CD4-positive, alpha-beta T cell treated with Interleukin-21 for 1 hour (primary cell): ENCODE data around the gene C3AR1.
"Not testable (repeated sequence)": the region's sequence is repeated elsewhere in the genome, so short reads cannot be mapped to it uniquely, and the experiment has no call there.

ENCODE experiments used
- DNase-seq: peaks from one replicate; pipeline ENCODE4 v3.0.0-alpha.2; 2020

The C3AR1 gene

DNA sequence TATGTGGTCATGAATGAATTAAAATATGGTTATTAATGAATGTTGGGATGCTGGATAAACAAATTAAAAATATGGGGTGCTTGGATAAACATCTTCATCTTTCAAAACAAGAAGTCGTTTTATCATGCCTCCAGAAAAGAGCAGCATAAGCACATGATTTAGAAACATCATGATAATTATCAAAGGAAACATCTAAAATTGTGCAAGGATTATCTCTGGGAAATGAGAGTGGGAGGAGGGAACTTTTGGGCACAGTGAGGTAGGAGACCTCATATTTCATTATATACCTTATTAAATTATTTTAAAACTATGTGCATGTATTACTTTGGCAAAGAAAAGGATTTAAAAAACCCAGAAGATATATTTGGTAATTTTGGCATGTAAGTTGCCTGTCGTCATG is 8.9 kb downstream of the C3AR1 start:
- no peak for DNase-seq

GRCh38 chr12:8054816-8055215 is 11.3 kb downstream of the C3AR1 start:
- DNase-seq: no peak

DNA sequence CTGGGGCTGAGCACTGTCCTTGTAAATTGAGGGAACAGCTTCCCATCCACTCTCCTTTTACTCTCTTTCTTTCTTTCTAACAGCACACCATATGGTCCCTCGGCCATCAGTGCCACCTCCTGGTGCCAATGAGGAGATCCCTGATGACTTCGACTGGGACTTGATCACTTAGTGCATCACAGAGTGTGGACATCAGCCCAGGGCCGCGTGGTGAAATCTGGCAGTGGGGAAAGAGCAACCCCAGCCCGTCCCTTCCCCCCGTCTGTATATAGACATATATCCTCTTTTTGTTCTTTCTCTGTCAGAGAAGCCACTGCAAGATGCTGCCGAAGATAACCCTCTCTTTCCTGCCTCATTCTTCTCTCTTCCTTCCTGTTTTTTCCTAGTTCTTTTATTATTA is 13.5 kb downstream of the C3AR1 start:
- no peak for DNase-seq

DNA sequence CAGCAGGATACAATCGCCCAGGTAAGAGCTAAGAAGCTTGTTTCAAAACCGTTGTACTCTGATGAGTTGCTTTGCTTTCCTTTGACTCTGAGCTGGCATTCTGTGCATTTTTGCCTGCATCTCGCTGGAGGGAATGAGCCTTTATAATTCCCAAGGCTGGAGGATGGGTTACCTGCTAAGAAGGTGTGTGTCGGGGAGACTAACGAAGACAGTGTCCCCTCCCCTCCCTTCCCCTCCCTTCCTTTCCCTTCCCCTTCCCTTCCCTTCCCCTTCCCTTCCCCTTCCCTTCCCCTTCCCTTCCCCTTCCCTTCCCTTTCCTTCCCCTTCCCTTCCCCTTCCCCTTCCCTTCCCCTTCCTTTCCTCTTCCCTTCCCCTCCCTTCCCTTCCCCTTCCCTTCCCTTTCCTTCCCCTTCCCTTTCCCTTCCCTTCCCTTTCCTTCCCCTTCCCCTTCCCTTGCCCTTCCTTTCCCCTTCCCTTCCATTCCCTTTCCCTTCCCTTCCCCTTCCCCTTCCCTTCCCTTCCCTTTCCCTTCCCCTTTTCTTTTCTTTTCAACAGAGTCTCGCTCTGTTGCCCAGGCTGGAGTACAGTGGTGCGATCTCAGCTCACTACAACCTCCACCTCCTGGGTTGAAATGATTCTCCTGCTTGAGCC is 15.4 kb downstream of the C3AR1 start:
- DNase-seq: no peak

GRCh38 chr12:8048906-8049305 is 17.3 kb downstream of the C3AR1 start:
- no peak for DNase-seq

DNA sequence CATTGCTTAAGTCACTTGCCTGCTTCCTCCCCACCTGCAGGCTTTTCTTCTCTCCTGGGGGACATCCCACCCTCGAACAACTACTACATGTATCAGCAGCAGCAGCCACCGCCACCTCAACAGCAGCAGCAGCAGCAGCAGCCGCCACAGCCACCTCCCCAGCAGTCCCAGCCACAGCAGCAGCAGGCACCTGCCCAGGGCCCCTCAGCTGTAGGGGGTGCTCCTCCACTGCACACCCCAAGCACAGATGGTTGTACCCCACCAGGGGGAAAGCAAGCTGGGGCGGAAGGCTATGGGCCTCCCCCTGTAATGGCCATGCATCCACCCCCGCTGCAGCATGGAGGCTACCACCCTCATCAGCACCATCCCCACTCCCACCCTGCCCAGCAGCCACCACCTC is 18.3 kb downstream of the C3AR1 start:
- no peak for DNase-seq

- DNase-seq: peak; percentile 82
These were observed 19.9 kb downstream of the C3AR1 start for GRCh38 chr12:8045952-8046944.

- DNase-seq: no peak
These were observed 25.4 kb downstream of the C3AR1 start for GRCh38 chr12:8040791-8041190.

DNA sequence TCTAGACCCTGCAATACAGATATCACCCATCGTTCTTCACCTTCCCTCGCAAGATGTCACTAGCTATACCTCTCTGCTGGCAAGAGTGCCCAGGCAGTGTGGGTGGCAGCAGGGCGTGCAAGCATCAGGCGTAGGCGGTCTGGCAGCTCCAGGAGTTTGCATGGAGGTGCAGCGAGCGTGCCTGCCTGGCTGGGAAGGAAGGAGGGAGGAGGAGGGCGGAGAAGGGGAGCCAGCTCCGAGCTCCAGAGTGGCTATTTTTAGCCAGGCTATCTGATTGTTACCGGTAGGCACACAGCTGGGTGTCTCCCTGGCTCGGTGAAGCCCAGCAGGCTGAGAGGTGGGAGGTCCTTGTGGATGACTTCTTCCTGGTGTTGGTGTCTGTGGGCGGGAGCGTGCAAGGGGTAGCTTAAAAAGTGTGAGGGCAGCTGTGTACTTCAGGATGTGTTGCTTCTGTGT is 27.5 kb downstream of the C3AR1 start:
- peak; percentile 39 for DNase-seq

DNA sequence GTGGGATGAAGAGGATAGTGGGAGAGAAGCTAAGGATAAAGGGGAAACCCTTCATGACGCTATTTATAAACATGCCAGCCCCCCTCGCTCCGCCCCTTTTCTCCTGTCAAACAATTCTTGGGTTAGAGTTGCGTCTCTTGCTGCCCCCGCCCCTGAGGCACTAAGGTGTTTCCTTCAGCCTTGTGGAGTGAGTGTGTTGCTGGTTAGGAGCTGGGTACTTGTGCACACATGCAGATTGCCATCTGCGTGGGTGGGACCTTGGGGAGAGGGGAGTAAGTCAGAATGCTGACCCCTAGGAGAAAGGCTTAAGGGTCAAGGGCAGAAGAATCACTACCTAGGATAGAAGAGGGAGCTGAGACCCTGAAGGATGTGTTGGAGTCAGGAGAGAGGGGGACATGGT is 28.2 kb downstream of the C3AR1 start:
- no peak for DNase-seq

DNA sequence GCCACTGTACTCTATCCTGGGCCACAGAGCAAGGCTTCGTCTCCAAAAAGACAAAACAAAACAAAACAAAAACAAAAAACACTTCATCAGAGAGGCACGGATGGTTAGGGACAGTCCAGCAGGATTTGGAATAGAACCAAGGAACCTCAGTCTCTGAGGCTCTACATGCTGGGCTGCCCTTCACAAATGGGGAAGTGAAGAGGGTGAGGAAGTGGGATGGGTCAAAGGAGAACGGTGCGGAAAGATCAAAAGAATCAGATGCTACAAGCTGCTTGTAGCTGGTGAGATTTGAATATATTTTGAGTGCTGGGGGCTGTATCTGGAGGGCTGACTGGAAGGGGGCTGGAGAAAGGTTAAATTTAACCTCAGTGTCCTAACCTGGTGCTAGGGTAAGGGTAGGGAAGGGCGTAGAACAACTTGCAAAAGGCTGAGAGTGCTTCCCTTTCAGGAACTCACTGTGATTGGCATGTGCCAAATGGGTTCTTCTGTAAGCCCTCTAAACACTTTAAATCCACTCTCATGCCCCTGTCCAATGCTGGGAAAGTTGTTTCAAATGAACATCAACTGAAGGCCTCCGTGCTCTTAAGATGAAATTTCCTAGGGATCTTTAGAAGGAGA is 29.0 kb downstream of the C3AR1 start:
- DNase-seq: peak; percentile 29

GRCh38 chr12:8036346-8036745 is 29.8 kb downstream of the C3AR1 start:
- DNase-seq: no peak

DNA sequence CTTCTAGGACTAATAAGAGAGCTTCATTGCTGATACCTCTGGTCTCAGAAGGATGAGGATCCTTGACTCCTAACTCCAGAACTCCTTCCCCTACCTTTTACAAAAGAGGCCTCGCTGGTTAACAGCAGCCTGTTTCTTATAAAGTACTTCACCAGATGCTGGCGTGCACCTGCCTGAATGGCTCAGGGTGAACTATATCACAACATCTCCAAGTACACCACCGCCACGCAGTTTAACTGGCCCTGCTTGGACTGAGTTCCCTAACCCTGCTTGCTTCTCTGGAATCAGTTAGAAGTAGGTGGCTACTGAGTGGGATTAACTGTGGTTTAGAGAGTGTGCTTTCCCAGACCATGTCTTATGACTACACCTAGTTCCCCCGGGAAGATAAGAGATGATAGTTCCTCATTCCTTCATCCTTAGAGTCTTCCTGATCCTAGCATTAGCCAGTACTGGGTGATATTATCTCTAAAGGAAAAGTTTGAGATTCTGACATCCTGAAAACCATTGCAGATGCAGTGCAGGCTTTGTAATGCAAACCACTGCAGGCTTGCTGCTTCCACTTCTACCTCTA is 30.6 kb downstream of the C3AR1 start:
- DNase-seq: no peak

DNA sequence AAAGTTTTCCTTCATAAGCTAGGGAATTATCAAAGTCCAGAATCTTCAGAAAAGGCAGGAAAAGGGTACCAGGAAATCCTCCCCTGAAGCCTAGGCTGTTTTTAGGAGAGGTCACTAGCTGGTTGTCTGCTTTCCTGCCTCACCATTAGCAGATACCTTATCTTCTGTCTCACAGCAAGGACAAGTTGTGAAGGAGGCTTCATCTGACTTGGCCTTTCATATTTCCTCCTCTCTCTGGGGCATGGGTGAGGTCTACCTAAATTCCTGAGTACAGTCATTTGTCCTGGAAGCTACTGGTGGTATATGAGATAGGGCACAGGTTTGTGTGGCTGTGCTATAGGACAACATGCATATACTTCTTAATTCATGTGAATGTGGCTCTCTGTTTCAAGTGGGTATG is 31.4 kb downstream of the C3AR1 start:
- no peak for DNase-seq

- peak; percentile 66 for DNase-seq
These were observed 32.8 kb downstream of the C3AR1 start for GRCh38 chr12:8033153-8034044.

DNA sequence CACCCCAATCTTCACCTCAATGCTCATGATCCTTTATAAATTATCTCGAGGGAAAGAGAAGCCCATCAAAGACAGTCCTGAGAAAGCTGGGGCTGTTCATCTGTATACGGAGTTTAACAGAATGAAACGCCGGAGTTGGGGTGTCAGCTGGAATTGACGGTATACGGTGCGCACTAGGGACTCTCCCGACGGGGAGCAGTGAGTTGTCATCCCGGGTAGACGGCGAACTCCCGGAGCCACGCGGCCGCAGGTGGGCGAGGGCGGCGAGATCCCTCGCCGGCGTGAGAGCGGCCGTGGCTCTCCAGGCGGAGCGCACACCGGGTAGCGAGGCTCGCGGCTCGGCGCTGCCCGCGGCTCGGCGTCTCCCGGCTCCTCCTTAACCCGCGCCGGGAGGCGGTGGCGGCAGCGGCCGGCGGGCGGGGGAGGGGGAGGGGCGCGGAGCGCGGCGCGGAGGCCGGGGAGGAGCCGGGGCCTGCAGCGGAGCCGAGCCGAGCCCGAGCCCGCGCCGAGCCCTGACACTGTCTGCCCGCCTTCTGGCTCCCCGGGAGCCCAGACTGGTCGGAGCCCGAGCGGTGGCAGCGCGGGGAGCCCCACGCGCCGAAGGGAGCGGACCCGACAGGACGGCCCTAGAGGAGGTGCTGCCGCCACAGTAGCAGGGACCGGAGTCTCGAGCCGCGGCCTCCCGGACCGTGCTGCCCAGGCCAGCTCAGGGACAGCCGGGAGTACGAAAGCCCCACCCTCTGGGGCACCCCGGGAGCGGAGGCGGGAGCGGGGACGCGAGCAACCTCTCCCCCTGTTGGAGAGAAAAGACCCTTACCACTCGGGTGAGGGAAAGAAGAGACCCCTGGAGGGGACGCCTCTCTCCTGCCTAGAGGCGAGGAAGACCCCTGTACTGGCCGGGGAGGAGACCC is 33.7 kb downstream of the C3AR1 start, which contains the start of gene FOXJ2:
Gene FOXJ2 (plus strand): TSS at position 475 of the 911 bp plus-strand sequence. CDS start 7,117 bp downstream, outside the sequence.
- peak; percentile 84 for DNase-seq

GRCh38 chr12:8031872-8032241 is 34.3 kb downstream of the C3AR1 start:
- DNase-seq: no peak

- DNase-seq: not testable (repeated sequence)
These were observed 35.1 kb downstream of the C3AR1 start for GRCh38 chr12:8031017-8031416.

GRCh38 chr12:8030189-8030588 is 36.0 kb downstream of the C3AR1 start:
- DNase-seq: no peak

GRCh38 chr12:8028267-8028666 is 37.9 kb downstream of the C3AR1 start:
- DNase-seq: no peak

DNA sequence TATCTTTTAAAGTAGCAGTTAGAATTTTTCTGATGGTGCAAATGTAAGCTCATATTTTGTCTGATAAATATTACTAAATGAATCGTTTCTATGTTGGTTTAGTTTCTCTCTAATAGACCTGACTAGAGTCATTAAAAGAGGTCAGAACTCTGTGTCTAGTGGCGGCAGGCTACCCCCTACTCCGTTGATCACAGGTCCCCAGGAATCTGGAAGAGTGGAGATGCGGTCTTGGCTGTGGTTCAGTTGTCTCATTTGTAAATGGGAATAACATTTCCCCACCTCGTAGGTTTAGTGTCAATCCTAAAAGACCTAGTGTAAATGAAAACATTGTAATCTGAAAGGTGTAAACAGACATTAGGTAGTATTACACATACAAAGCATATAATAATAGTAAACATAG is 38.3 kb downstream of the C3AR1 start:
- DNase-seq: no peak
